Measurements from ENCODE around the gene BANK1.

The BANK1 gene

DNA sequence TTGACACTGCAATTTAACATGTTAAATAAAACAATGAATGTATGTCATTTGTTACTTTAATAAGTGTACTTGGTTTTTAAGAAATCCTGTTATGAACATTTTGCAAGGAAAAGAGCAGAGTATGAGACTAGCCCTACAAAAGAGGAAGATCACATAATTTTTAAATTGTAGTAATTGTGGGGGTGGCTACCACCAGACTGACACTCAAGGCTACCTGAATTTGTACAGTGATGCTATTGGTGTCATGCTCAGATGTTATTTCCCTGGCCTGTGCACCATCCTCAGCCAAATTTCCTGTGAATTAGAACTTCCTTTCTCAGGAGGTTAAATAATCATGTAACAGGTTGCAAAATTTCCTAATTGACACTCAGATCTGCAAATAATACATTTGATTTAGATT, 157.5 kb downstream of the BANK1 start:
- Histone ChIP-seq H3K4me3 (ENCODE audit: low read depth, low read length) (no peak overlapping the region), H3K27ac (ENCODE audit: extremely low read depth, low read depth, low read length) (no peak overlapping the region), H3K9me3 (ENCODE audit: control insufficient read depth, insufficient read depth, low read depth, low read length) (no peaks in the 10 kb centered on the region), H3K4me1 (ENCODE audit: control insufficient read depth, insufficient read depth, low read length) (no peaks in the 10 kb centered on the region), H3K36me3 (ENCODE audit: control insufficient read depth in 2 of 2, insufficient read depth in 1 of 2, low read length in 2 of 2) (no peaks in the 10 kb centered on the region)
- POLR2A ChIA-PET = no interaction called here
- TF ChIP-seq ZNF561 (tag by site-specific recombination; IDR thresholded peaks at IDR 0.05; ENCODE audit: borderline replicate concordance) = no peak
- no peak for TF ChIP-seq BCL11B (tag by site-specific recombination; IDR thresholded peaks at IDR 0.05; ENCODE audit: low read depth)
- TF ChIP-seq ZNF791 (tag by site-specific recombination; IDR thresholded peaks at IDR 0.05) = no peak
- TF ChIP-seq ZNF785 (tag by site-specific recombination; IDR thresholded peaks at IDR 0.05) = no peak
- no peak for TF ChIP-seq ZNF280C (tag by site-specific recombination; IDR thresholded peaks at IDR 0.05)
- no peak for TF ChIP-seq ZNF518A (tag by site-specific recombination; conservative IDR thresholded peaks at IDR 0.05; ENCODE audit: low read depth)
- no peak for TF ChIP-seq SCRT1 (tag by site-specific recombination; IDR thresholded peaks at IDR 0.05; ENCODE audit: borderline replicate concordance)
- TF ChIP-seq PRDM4 (tag by site-specific recombination; IDR thresholded peaks at IDR 0.05) = no peak
- TF ChIP-seq ZNF629 (tag by site-specific recombination; IDR thresholded peaks at IDR 0.05) = no peak
- no peak for TF ChIP-seq ZNF514 (tag by site-specific recombination; IDR thresholded peaks at IDR 0.05)
- TF ChIP-seq OSR2 (tag by site-specific recombination; IDR thresholded peaks at IDR 0.05) = no peak
- no peak for TF ChIP-seq TCF7L2 (IDR thresholded peaks at IDR 0.05; ENCODE audit: borderline replicate concordance, low read depth, low read length)
- TF ChIP-seq ZNF560 (tag by site-specific recombination; IDR thresholded peaks at IDR 0.05; ENCODE audit: borderline replicate concordance) = no peak
- no peak for TF ChIP-seq RBAK (tag by site-specific recombination; IDR thresholded peaks at IDR 0.05)
- TF ChIP-seq ZNF837 (tag by site-specific recombination; IDR thresholded peaks at IDR 0.05) = no peak
- TF ChIP-seq GLIS2 (tag by site-specific recombination; IDR thresholded peaks at IDR 0.05) = no peak
- CTCF ChIA-PET = no interaction called here

DNA sequence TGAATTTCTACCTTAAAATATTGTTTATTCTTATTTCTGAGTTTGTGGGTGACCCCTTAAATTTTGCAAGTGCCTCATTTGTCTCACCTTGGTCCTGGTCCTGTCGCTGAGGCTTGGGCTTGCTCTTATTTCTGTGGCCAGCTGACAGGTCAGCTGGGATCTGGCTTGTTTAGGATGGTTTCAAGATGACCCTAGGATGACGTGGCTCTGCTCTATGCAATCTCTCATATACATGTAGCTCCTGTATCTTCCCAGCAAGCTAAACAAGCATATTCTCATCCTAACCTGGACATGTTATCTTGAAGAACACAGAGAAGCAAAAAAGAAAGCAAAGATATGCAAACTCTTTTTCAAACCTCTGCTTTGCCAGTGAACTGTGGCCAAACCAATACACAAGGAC, 158.4 kb downstream of the BANK1 start:
- CTCF ChIA-PET = no interaction called here

More for the DNA sequence above, 158.4 kb downstream of the BANK1 start:
- TF ChIP-seq ZNF560 (tag by site-specific recombination; IDR thresholded peaks at IDR 0.05; ENCODE audit: borderline replicate concordance) (no peak), ZNF664 (tag by site-specific recombination; IDR thresholded peaks at IDR 0.05) (no peak), ZNF311 (tag by site-specific recombination; IDR thresholded peaks at IDR 0.05; ENCODE audit: borderline replicate concordance) (no peak), MEIS1 (CRISPR knock-in tag; IDR thresholded peaks at IDR 0.05; ENCODE audit: borderline replicate concordance) (no peak)
- TF ChIP-seq, protein P1, sequence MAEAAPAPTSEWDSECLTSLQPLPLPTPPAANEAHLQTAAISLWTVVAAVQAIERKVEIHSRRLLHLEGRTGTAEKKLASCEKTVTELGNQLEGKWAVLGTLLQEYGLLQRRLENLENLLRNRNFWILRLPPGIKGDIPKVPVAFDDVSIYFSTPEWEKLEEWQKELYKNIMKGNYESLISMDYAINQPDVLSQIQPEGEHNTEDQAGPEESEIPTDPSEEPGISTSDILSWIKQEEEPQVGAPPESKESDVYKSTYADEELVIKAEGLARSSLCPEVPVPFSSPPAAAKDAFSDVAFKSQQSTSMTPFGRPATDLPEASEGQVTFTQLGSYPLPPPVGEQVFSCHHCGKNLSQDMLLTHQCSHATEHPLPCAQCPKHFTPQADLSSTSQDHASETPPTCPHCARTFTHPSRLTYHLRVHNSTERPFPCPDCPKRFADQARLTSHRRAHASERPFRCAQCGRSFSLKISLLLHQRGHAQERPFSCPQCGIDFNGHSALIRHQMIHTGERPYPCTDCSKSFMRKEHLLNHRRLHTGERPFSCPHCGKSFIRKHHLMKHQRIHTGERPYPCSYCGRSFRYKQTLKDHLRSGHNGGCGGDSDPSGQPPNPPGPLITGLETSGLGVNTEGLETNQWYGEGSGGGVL (tag by site-specific recombination; IDR thresholded peaks at IDR 0.05) = no peak
- TF ChIP-seq, protein P2, sequence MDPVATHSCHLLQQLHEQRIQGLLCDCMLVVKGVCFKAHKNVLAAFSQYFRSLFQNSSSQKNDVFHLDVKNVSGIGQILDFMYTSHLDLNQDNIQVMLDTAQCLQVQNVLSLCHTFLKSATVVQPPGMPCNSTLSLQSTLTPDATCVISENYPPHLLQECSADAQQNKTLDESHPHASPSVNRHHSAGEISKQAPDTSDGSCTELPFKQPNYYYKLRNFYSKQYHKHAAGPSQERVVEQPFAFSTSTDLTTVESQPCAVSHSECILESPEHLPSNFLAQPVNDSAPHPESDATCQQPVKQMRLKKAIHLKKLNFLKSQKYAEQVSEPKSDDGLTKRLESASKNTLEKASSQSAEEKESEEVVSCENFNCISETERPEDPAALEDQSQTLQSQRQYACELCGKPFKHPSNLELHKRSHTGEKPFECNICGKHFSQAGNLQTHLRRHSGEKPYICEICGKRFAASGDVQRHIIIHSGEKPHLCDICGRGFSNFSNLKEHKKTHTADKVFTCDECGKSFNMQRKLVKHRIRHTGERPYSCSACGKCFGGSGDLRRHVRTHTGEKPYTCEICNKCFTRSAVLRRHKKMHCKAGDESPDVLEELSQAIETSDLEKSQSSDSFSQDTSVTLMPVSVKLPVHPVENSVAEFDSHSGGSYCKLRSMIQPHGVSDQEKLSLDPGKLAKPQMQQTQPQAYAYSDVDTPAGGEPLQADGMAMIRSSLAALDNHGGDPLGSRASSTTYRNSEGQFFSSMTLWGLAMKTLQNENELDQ (tag by site-specific recombination; IDR thresholded peaks at IDR 0.05; ENCODE audit: low read depth) = no peak
- no peaks in the 10 kb centered on the region for H3K36me3 ChIP-seq (ENCODE audit: control insufficient read depth in 2 of 2, insufficient read depth in 1 of 2, low read length in 2 of 2)
- H3K4me1 ChIP-seq (ENCODE audit: control insufficient read depth, insufficient read depth, low read length) = peaks cover 5% of the 10 kb centered on the region
- POLR2A ChIA-PET = no interaction called here
- no peak overlapping the region for H3K4me3 ChIP-seq (ENCODE audit: low read depth, low read length)
- H3K27ac ChIP-seq (ENCODE audit: extremely low read depth, low read depth, low read length) = no peak overlapping the region
- H3K9me3 ChIP-seq (ENCODE audit: control insufficient read depth, insufficient read depth, low read depth, low read length) = no peaks in the 10 kb centered on the region

Data from HEK293 (cell line).